Osteoblast (primary cell): ENCODE results near the gene GPX4. TPM values are rescaled to one million over a fixed set of nuclear protein-coding genes. Genes with fewer than 3 reads are reported as not detected.

Experiments used
- DNase-seq: peaks from one replicate; pipeline ENCODE4 v3.0.0; 2011; ENCODE audit warnings: low spot score, mixed read lengths; ENCODE audit not compliant: insufficient read length; ENCODE audit errors: missing footprints
- H2AFZ ChIP-seq: 2 replicates; pipeline ENCODE4 v1.6.0; 2011; ENCODE audit warnings: mild to moderate bottlenecking, low read length
- H3K27ac ChIP-seq: 2 replicates; pipeline ENCODE4 v1.5.1; 2011; ENCODE audit warnings: mild to moderate bottlenecking, low read depth, low read length, moderate library complexity
- H3K27me3 ChIP-seq: 2 replicates; pipeline ENCODE4 v1.6.0; 2012; ENCODE audit warnings: mild to moderate bottlenecking, control low read depth, inconsistent platforms, low read length, moderate library complexity; ENCODE audit not compliant: insufficient read depth
- H3K36me3 ChIP-seq: 2 replicates; pipeline ENCODE4 v1.5.1; 2011; ENCODE audit warnings: mild to moderate bottlenecking, low read length, control low read depth, moderate library complexity; ENCODE audit not compliant: insufficient read depth
- H3K4me1 ChIP-seq: 2 replicates; pipeline ENCODE4 v1.5.1; 2011; ENCODE audit warnings: mild to moderate bottlenecking, low read length, control low read depth, moderate library complexity; ENCODE audit not compliant: insufficient read depth
- H3K4me2 ChIP-seq: 2 replicates; pipeline ENCODE4 v1.6.0; 2011; ENCODE audit warnings: mild to moderate bottlenecking, low read length; ENCODE audit not compliant: insufficient read depth
- H3K4me3 ChIP-seq: fragments of 200-600 bp; sonication (generic); 3 replicates; pipeline ENCODE4 v1.5.1; 2012; ENCODE audit warnings: mild to moderate bottlenecking, low read length, inconsistent platforms; ENCODE audit not compliant: insufficient read depth
- H3K79me2 ChIP-seq: 2 replicates; pipeline ENCODE4 v1.6.0; 2012; ENCODE audit warnings: mild to moderate bottlenecking, low read length, control low read depth, inconsistent platforms; ENCODE audit not compliant: insufficient read depth
- H3K9me3 ChIP-seq: 2 replicates; pipeline ENCODE4 v1.5.1; 2011; ENCODE audit warnings: low read depth, low read length, control low read depth
- H4K20me1 ChIP-seq: 2 replicates; pipeline ENCODE4 v1.6.0; 2012; ENCODE audit warnings: mild to moderate bottlenecking, low read length, control low read depth; ENCODE audit not compliant: insufficient read depth
- total RNA-seq: library from RNA; depleted of rRNA; stranded (reverse); fragments of >200 nt; gene quantifications from 2 replicates; pipeline ENCODE4 v1.2.3, GENCODE V29; 2012
- TF ChIP-seq, protein P1 (sequence below): IDR thresholded peaks from 2 replicates; pipeline ENCODE4 v1.5.1; 2011; ENCODE audit warnings: mild to moderate bottlenecking, low read depth, low read length, moderate library complexity; ENCODE audit errors: extremely low read depth

GPX4 gene
- total RNA-seq, 1 donor = 515 TPM

DNA sequence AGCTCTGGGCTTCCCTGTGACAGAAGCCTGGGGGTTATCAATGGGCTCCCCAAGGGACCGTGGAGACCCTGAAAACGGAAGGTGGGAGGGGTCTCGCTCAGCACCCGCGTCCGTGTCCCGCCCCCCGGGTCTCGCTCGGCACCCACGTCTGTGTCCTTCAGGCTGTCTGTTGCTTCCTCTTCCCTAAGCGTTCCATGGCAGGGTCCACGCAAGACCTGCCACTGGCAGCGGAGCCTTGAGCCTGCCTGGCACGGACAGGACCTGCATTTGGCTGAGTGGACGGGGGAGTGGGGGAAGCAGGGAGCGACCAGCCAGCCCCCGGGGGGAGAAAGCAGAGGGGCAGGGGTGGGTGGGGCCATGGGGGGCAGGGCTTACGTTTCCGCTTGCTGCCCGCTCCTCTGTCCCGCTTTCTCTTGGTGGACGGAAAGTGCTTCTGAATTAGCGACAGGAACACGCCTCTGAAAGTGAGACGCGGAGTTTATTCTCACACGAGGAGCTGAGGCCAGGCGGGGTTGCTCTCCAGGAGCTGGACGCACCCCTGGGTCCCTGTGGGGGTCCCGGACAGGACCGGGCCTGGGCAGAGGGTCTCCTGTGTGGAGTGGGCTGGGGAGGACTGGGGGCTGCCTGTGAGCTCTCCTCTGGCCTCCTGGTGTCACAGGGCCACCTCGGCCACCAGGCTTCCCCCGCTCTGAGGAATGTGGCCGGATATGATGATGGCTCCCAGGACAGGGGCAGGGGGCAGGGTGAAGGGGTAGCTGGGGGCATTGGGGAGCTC, 12.0 kb downstream of the GPX4 start:
- H3K27ac ChIP-seq = no peak overlapping the region
- H3K79me2 ChIP-seq = peaks cover 24% of the 10 kb centered on the region
- TF ChIP-seq, protein P1, sequence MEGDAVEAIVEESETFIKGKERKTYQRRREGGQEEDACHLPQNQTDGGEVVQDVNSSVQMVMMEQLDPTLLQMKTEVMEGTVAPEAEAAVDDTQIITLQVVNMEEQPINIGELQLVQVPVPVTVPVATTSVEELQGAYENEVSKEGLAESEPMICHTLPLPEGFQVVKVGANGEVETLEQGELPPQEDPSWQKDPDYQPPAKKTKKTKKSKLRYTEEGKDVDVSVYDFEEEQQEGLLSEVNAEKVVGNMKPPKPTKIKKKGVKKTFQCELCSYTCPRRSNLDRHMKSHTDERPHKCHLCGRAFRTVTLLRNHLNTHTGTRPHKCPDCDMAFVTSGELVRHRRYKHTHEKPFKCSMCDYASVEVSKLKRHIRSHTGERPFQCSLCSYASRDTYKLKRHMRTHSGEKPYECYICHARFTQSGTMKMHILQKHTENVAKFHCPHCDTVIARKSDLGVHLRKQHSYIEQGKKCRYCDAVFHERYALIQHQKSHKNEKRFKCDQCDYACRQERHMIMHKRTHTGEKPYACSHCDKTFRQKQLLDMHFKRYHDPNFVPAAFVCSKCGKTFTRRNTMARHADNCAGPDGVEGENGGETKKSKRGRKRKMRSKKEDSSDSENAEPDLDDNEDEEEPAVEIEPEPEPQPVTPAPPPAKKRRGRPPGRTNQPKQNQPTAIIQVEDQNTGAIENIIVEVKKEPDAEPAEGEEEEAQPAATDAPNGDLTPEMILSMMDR = no peak
- H3K27me3 ChIP-seq = no peaks in the 10 kb centered on the region
- no peak overlapping the region for H3K4me2 ChIP-seq
- H3K4me1 ChIP-seq = peaks cover 5% of the 10 kb centered on the region
- H2AFZ ChIP-seq = no peak overlapping the region
- DNase-seq = no peak
- H3K9me3 ChIP-seq = no peaks in the 10 kb centered on the region
- H3K36me3 ChIP-seq = peaks cover 75% of the 10 kb centered on the region
- no peak overlapping the region for H3K4me3 ChIP-seq
- peaks cover 40% of the 10 kb centered on the region for H4K20me1 ChIP-seq

DNA sequence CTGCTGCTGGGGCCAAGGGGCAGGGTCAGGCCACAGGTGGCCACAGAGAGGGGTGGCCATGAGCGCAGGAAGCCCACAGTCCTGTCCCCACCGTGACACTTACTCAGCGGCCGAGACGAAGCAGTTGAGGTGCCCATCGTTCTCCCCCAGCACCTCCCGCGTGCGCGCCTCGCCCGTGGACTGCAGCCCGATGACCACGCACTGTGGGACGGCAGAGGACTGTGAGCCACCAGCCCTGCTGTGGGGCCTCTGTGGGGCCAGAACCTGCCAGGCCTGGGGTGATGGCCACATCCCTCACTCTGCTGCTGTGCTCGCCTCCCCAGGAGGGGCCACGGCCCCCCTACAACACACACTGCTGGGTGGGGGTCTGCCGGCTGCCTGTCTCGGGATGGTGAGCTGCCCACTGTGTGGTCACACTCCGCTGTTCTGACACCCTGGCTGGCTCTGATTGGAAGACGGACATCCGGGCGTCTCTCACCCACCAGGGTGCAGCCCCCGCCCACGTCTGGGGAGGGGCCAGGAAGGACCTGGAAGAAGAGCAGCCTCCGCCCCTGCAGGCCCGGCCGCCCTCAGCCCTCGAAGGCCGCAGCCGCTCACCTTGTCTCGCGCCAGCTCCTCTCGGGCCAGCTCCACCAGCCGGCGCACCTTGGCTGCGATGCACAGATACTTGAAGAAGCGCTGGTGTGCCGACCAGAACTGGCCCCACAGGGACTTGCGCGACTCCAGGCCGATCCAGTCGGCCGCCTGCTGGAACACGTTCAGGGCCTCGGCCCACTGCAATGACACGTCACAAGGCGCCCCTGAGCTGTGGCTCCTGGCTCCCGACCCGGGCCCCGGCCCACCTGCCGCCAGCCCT, 13.2 kb downstream of the GPX4 start:
- Histone ChIP-seq H3K4me1 (peaks cover 5% of the 10 kb centered on the region), H3K9me3 (no peaks in the 10 kb centered on the region), H3K4me2 (no peak overlapping the region), H3K79me2 (peaks cover 32% of the 10 kb centered on the region), H4K20me1 (peaks cover 45% of the 10 kb centered on the region), H3K4me3 (no peak overlapping the region), H3K36me3 (peaks cover 83% of the 10 kb centered on the region), H3K27ac (no peak overlapping the region), H3K27me3 (no peaks in the 10 kb centered on the region), H2AFZ (no peak overlapping the region)
- TF ChIP-seq, protein P1 = no peak
- no peak for DNase-seq

DNA sequence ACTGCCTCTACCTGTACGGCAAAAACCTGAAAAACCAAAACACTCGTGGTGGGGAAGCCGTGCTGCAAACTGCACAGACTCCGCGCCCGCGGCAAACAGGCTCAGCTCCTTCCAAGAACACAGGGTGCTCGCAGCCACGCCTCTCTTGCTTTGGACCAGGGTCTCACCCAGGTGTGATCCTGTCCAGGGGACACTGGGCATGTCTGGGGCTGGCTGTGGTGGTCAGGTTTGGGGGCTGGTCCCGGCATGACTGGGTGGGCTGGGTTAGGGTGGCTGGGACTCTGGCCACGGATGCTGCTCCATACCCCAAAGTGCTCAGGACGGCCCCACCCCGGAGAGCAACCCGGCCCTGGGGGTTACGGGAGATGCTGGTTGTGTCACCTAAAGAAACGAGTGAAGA, 13.9 kb downstream of the GPX4 start:
- peaks cover 84% of the 10 kb centered on the region for H3K36me3 ChIP-seq
- TF ChIP-seq, protein P1 = no peak
- H3K4me2 ChIP-seq = no peak overlapping the region
- H4K20me1 ChIP-seq = peaks cover 47% of the 10 kb centered on the region
- H2AFZ ChIP-seq = no peak overlapping the region
- no peak overlapping the region for H3K4me3 ChIP-seq
- peaks cover 36% of the 10 kb centered on the region for H3K79me2 ChIP-seq
- H3K27me3 ChIP-seq = no peaks in the 10 kb centered on the region
- H3K9me3 ChIP-seq = no peaks in the 10 kb centered on the region
- peaks cover 5% of the 10 kb centered on the region for H3K4me1 ChIP-seq
- H3K27ac ChIP-seq = no peak overlapping the region
- DNase-seq = no peak

DNA sequence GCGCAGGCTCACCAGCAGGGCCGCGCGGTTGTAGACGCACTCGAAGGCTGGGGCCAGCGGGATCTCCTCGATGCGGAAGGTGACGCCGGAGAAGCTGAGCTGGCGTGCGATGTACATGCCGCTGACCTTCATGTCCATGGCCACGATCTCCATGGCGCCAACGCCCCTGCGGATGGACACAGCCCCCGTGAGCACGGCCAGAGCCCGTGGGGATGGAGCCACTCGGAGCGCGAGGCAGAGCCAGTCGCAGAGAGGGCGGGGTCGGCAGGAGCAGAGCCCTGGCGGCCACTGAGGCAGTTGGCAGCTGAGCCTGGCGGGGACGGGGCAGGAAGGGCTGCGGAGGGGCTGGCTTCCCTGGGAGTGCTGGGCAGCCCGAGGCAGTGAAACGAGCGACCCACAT, 15.2 kb downstream of the GPX4 start:
- Histone ChIP-seq H3K4me3 (no peak overlapping the region), H3K27ac (no peak overlapping the region), H3K4me2 (no peak overlapping the region), H3K9me3 (no peaks in the 10 kb centered on the region), H3K4me1 (no peaks in the 10 kb centered on the region), H2AFZ (no peak overlapping the region), H3K27me3 (no peaks in the 10 kb centered on the region), H3K79me2 (peaks cover 42% of the 10 kb centered on the region), H3K36me3 (peaks cover 85% of the 10 kb centered on the region), H4K20me1 (peaks cover 48% of the 10 kb centered on the region)
- no peak for DNase-seq
- TF ChIP-seq, protein P1 = no peak
